ENCODE data around the gene SMIM28.

DNA sequence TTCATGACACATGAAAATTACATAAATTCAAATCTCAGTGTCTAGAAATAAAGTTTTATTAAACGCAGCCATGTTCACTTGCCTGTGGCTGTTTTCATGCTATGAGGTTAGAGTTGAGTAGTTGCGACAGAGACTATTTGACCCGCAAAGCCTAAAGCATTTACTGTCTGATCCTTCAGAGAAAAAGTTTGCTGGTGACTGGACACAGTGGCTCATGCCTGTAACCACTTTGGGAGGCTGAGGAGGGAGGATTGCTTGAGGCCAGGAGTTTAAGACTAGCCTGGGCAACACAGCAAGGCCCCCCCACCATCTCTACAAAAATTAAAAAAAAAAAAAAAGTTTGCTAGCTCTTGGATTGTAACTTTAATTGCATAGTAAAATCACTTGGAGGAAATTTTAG, 9.2 kb downstream of the SMIM28 start:
- TF ChIP-seq, protein P1, sequence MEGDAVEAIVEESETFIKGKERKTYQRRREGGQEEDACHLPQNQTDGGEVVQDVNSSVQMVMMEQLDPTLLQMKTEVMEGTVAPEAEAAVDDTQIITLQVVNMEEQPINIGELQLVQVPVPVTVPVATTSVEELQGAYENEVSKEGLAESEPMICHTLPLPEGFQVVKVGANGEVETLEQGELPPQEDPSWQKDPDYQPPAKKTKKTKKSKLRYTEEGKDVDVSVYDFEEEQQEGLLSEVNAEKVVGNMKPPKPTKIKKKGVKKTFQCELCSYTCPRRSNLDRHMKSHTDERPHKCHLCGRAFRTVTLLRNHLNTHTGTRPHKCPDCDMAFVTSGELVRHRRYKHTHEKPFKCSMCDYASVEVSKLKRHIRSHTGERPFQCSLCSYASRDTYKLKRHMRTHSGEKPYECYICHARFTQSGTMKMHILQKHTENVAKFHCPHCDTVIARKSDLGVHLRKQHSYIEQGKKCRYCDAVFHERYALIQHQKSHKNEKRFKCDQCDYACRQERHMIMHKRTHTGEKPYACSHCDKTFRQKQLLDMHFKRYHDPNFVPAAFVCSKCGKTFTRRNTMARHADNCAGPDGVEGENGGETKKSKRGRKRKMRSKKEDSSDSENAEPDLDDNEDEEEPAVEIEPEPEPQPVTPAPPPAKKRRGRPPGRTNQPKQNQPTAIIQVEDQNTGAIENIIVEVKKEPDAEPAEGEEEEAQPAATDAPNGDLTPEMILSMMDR (conservative IDR thresholded peaks at IDR 0.05; ENCODE audit: low read depth, low read length): no peak
- TF ChIP-seq CEBPB (IDR thresholded peaks at IDR 0.05; ENCODE audit: low read depth, low read length) (no peak), RCOR1 (IDR thresholded peaks at IDR 0.05; ENCODE audit: insufficient replicate concordance, low read length) (no peak)
